ENCODE results near the gene WASF3.

- no peak for TF ChIP-seq CTCF (IDR thresholded peaks at IDR 0.05)
- no peak for TF ChIP-seq POLR2A (IDR thresholded peaks at IDR 0.05)
Observed at GRCh38 chr13:26604784-26605545, 47.5 kb downstream of the WASF3 start.
